ENCODE measurements around the gene KRT86.

DNA sequence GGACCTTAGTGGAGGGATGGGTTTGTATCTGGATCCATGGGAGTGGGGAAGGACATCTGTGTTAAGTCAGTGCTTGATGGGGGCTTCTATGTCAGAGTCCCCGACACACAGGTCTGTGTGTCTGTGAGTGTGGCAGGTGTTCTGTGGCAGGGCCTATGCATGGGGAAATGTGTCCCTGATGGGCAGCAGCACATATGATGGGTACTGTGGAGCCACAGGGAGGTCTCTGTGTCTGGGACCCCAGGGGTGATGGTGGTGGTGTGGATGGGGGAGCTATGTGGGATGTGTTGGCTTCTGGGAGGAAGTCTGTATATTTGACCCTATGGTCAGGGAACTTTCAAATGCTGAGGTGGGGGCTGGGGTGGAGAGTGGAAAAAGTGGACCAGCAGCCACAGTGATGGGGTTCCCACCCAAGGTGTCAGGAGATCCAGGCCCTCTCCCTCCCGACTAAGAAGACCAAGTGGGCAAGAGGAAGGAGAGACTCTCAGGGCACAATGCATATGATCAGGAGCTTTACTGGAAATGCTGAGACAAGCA is 24.9 kb upstream of the KRT86 start:
- TF ChIP-seq, protein P1, sequence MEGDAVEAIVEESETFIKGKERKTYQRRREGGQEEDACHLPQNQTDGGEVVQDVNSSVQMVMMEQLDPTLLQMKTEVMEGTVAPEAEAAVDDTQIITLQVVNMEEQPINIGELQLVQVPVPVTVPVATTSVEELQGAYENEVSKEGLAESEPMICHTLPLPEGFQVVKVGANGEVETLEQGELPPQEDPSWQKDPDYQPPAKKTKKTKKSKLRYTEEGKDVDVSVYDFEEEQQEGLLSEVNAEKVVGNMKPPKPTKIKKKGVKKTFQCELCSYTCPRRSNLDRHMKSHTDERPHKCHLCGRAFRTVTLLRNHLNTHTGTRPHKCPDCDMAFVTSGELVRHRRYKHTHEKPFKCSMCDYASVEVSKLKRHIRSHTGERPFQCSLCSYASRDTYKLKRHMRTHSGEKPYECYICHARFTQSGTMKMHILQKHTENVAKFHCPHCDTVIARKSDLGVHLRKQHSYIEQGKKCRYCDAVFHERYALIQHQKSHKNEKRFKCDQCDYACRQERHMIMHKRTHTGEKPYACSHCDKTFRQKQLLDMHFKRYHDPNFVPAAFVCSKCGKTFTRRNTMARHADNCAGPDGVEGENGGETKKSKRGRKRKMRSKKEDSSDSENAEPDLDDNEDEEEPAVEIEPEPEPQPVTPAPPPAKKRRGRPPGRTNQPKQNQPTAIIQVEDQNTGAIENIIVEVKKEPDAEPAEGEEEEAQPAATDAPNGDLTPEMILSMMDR (IDR thresholded peaks at IDR 0.05) = no peak
- no peak for TF ChIP-seq POLR2A (IDR thresholded peaks at IDR 0.05)
- TF ChIP-seq EP300 (IDR thresholded peaks at IDR 0.05) = no peak
- no peak for TF ChIP-seq POLR2AphosphoS5 (IDR thresholded peaks at IDR 0.05)

Measured in gastroesophageal sphincter (tissue), 3 donors.